Choroid plexus epithelial cell (primary cell): ENCODE measurements around the gene XPO6.

Experiments used
- DNase-seq: peaks from one replicate; pipeline ENCODE4 v3.0.0-alpha.2; 2010; ENCODE audit warnings: low read depth
- H3K4me3 ChIP-seq: 2 replicates; pipeline ENCODE4 v1.5.1; 2011; ENCODE audit warnings: low read depth, mild to moderate bottlenecking, control low read depth, low read length, moderate library complexity
- TF ChIP-seq, protein P1 (sequence below): conservative IDR thresholded peaks from 2 replicates; pipeline ENCODE4 v1.5.1; 2011; ENCODE audit warnings: low read depth, mild to moderate bottlenecking, control low read depth, inconsistent platforms, low read length, moderate library complexity

The XPO6 gene

DNA sequence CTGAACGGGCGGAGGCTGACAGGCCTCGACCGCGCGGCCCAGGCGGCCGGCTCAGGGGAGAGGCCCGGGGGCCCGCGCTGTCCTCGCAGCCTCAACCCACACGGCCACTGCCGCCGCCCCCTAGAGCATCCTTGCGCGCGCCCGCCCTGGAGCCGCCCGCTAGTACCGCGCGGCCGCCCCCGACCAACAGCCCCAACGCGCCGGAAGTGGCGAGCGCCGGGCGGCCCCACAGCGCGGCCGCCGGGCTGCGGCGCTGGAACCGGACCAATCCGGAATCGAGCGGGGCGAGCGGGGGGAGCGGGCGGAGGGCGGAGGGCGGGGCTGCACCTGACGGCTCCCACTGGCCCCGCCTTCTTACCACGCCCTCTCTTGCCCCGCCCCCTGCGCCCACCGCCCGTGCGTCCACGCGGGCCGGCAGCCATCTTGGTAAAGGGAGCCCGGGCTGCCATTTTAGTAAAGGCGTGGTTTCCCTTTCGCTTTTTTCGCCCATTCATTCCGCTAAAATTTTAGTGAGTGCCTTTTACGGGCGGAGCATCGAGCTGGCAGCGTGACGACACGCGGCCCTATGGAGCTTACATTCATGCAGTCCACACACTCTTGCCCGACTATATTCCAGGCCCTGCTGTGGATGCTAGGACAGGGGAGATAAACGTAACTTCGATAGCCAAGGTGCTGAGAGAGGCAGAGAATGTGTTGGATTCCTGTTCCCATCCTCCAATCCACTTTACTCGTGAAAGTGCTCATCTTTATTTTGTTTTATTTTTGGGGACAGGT is at the start of gene XPO6:
XPO6 (minus strand) TSS at position 208 of the 774 bp plus-strand sequence. CDS start 597 bp downstream, outside the sequence.
- DNase-seq: peak; percentile 96
- peak within 1 kb of the TSS; percentile 83 for H3K4me3 ChIP-seq
- TF ChIP-seq, protein P1, sequence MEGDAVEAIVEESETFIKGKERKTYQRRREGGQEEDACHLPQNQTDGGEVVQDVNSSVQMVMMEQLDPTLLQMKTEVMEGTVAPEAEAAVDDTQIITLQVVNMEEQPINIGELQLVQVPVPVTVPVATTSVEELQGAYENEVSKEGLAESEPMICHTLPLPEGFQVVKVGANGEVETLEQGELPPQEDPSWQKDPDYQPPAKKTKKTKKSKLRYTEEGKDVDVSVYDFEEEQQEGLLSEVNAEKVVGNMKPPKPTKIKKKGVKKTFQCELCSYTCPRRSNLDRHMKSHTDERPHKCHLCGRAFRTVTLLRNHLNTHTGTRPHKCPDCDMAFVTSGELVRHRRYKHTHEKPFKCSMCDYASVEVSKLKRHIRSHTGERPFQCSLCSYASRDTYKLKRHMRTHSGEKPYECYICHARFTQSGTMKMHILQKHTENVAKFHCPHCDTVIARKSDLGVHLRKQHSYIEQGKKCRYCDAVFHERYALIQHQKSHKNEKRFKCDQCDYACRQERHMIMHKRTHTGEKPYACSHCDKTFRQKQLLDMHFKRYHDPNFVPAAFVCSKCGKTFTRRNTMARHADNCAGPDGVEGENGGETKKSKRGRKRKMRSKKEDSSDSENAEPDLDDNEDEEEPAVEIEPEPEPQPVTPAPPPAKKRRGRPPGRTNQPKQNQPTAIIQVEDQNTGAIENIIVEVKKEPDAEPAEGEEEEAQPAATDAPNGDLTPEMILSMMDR: no peak

- H3K4me3 ChIP-seq: no peak overlapping the region
- TF ChIP-seq, protein P1: no peak
- no peak for DNase-seq
These were observed 48.4 kb upstream of the XPO6 start for GRCh38 chr16:28260193-28260592.

- no peak for DNase-seq
- H3K4me3 ChIP-seq: no peak overlapping the region
- TF ChIP-seq, protein P1: no peak
These were observed 48.0 kb upstream of the XPO6 start for GRCh38 chr16:28259781-28260150.

- no peak for DNase-seq
- H3K4me3 ChIP-seq: no peak overlapping the region
- TF ChIP-seq, protein P1: no peak
These were observed 47.5 kb upstream of the XPO6 start for GRCh38 chr16:28259091-28259780.

GRCh38 chr16:28258567-28258966 is 46.8 kb upstream of the XPO6 start:
- H3K4me3 ChIP-seq: no peak overlapping the region
- TF ChIP-seq, protein P1: no peak
- peak; percentile 40 for DNase-seq

- TF ChIP-seq, protein P1: no peak
- DNase-seq: no peak
These were observed 45.5 kb upstream of the XPO6 start for GRCh38 chr16:28257256-28257655.

More at GRCh38 chr16:28257256-28257655, 45.5 kb upstream of the XPO6 start:
- H3K4me3 ChIP-seq: no peak overlapping the region
